HG03025 (cell line): ENCODE measurements around the gene VAC14.
"Not testable (repeated sequence)": the region's sequence is repeated elsewhere in the genome, so short reads cannot be mapped to it uniquely, and the experiment has no call there.

Source experiments
- ATAC-seq: cut with Tn5 transposase; IDR thresholded peaks from one replicate; pipeline ENCODE4 v1.9.1; 2021; ENCODE audit warnings: mild to moderate bottlenecking, moderate library complexity; ENCODE audit not compliant: unreplicated experiment, low FRiP score

The VAC14 gene

GRCh38 chr16:70670938-70671337, 130.0 kb downstream of the VAC14 start:
- not testable (repeated sequence) for ATAC-seq

GRCh38 chr16:70670175-70670574, 130.8 kb downstream of the VAC14 start:
- ATAC-seq, result no peak

GRCh38 chr16:70665806-70666735, 134.9 kb downstream of the VAC14 start:
- no peak for ATAC-seq

GRCh38 chr16:70665113-70665694, 135.8 kb downstream of the VAC14 start:
- ATAC-seq, result no peak

GRCh38 chr16:70664325-70665112, 136.4 kb downstream of the VAC14 start:
- no peak for ATAC-seq

GRCh38 chr16:70663524-70664324, 137.2 kb downstream of the VAC14 start:
- no peak for ATAC-seq

GRCh38 chr16:70662991-70663523, 137.9 kb downstream of the VAC14 start:
- ATAC-seq, result no peak

GRCh38 chr16:70661918-70662641, 138.9 kb downstream of the VAC14 start:
- no peak for ATAC-seq

GRCh38 chr16:70661534-70661917, 139.4 kb downstream of the VAC14 start:
- ATAC-seq, result no peak

- ATAC-seq, result no peak
Measured at GRCh38 chr16:70660672-70661350, 140.1 kb downstream of the VAC14 start.

GRCh38 chr16:70659953-70660671, 140.8 kb downstream of the VAC14 start:
- no peak for ATAC-seq

- ATAC-seq, result no peak
Measured at GRCh38 chr16:70659546-70659945, 141.4 kb downstream of the VAC14 start.

GRCh38 chr16:70658921-70659320, 142.0 kb downstream of the VAC14 start:
- no peak for ATAC-seq

- no peak for ATAC-seq
Measured at GRCh38 chr16:70657956-70658355, 143.0 kb downstream of the VAC14 start.

- no peak for ATAC-seq
Measured at GRCh38 chr16:70656712-70657263, 144.2 kb downstream of the VAC14 start.

GRCh38 chr16:70656065-70656711, 144.8 kb downstream of the VAC14 start:
- no peak for ATAC-seq
